Stimulated activated CD4-positive, alpha-beta T cell treated with anti-CD3 and anti-CD28 coated beads, Interleukin-4, amount 100 ng/mL, for 48 hours (primary cell): ENCODE data around the gene RAMAC.
"Not testable (repeated sequence)": the region's sequence is repeated elsewhere in the genome, so short reads cannot be mapped to it uniquely, and the experiment has no call there.

Source experiments
- DNase-seq, 2 donors: peaks; one replicate each; pipeline ENCODE4 v3.0.0-alpha.2; 2020; ENCODE audit warnings: low read depth in 2 of 2

Gene RAMAC

DNA sequence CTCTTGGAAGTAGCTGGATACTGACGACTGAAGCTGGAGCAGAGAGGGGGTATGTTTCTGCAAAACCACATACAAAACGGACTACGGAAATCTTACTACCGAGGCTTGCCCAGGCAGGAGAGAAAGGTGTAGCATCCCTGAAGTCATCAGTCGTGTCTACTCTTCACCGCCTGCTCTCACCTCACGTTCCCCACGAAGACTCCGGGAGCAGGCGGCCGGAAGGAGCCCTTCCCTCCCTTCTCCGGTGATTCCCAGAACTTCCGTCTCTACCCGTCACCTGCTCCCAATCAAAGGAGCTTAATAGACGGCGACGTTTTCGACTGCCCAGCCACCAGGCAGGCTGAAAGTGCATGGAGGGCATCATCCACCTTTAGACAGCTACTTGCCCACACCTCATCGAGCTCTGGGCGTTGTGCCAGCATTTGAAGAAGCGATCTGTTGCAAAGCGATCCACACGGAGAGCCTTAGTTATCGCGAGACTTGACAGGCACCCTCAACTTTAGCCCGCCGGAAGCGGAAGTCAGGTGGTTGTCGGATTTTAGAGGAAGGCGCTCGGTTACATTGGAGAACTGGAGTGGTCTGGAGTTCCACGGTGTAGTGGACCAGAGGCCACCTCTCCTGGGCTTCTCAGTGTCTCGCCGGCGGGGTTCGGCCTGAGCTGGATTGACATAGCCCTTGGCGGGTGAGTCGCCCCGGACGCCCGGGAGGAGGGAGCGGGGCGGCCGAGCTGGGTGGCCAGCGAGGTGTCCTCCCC lies at the start of gene RAMAC:
TSS of gene RAMAC (plus strand) at position 523 of the 754 bp plus-strand sequence. CDS start 2,809 bp downstream, outside the sequence.
- DNase-seq, result peak; percentile 86 to 88

DNA sequence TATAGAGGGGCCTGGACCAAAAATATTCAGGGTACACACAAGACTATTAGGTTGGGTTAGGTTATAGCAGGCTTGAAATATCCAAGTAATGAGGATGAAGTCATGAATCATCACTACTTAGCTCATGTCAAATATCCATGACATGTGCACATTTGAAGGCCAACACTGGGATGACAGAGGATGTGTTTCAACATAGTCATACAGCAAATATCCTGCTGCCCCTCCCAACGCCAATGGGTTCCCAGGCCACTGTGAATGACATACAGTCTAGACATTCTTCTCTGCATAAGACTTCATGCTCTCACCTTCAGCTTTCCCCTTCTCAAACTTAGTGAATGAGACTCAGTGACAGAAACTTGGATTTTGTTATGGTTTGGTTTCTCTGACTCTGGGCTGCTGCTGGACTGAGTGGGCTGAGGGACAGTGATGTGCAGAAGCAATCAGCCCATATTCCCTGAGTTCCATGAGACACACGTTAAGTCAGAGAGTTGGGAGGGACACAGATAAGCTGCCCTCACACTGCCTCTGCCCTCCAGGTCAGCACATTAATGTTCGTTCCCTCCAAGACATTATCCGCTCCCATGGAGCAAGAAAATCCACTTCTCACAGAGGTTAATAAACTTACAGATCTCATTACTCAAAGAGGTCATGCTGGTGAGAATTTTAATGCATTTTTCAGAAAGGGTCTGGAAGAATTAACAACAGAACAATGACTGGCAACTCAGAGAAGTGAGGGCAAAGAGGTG lies 48.9 kb upstream of the RAMAC start:
- DNase-seq, result no peak

DNA sequence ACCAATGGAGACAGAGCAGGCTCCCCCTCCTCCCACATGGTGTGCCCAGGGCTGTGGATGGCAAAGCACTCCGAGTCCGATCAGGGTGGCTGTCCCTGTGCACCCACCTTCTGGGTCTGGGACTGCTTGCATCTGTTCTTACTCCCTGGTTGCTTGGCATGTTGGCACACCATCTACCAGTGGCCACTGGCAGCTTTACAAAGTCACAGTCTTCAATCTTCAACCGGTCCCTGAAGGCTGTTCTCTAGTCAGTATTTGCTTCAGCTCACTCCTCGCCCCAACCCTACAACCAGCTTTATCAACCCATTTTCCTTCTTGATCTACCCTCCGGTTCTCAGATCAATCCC lies 48.3 kb upstream of the RAMAC start:
- no peak for DNase-seq

DNA sequence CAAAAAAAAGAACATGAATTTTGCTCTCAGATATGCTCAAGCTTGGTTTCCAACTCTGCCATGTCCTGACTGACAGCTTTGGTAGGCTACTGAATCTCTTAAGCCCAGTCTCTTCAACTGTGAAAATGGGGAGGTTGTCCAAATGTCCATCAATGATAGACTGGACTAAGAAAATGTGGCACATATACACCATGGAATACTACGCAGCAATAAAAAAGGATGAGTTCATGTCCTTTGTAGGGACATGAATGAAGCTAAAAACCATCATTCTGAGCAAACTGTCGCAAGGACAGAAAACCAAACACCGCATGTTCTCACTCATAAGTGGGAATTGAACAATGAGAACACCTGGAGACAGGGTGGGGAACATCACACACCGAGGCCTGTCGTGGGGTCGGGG lies 46.3 kb upstream of the RAMAC start:
- not testable (repeated sequence) for DNase-seq

DNA sequence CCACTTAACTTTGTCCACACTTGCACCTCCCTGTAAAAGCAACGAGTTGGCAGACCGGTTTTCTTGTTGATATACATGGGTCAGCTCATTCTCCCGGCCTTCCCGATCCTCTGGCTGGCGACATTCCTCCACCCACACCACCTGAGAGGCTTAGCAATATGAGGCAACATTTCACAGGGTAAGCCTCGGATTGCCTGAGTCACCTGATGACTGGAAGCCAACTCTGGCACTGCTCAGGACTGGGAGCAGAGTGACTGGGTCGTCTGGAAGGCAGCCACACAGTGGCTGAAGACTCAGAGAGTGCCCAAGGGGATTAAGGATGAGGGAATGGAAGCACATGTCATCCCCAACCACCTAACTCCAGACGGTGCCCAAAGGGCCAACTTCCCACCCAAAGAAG lies 43.3 kb upstream of the RAMAC start:
- no peak for DNase-seq

DNA sequence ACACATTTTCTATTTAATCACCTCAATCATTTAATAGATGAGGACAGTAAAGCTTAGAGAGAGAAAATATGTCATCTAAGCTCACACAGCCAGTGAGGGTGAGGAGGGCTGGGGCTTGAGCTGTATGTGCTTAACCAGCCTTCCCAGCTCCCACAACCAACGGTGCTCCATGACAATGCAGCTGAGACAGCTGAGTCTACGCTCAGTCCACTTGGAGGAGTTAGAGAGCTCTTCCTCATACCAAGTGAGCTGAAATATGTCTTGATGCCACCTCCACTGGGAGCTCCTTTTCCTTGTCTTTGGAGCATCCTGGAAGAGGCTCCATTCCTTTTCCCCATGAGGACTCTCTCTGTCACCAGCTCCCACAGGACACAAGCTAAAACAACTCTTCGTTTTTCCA lies 42.8 kb upstream of the RAMAC start:
- no peak for DNase-seq

DNA sequence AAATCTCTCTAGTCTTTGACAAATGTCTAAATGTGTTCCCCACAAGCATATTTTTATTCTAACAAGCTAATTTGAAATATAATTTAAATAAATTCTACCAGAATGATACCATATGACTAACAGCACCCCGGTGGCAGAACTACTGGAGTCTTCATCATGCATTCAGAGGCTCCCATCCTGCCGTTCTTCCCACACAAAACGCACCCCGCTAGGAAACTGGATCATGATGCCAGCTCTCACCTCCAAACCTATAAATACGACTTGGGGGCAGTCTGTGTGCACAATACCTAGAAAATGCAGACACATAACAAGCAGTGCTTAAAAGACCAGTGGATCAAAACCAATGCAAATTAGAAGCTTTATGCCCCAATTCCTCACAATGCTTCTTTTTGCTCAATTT lies 42.0 kb upstream of the RAMAC start:
- no peak for DNase-seq

DNA sequence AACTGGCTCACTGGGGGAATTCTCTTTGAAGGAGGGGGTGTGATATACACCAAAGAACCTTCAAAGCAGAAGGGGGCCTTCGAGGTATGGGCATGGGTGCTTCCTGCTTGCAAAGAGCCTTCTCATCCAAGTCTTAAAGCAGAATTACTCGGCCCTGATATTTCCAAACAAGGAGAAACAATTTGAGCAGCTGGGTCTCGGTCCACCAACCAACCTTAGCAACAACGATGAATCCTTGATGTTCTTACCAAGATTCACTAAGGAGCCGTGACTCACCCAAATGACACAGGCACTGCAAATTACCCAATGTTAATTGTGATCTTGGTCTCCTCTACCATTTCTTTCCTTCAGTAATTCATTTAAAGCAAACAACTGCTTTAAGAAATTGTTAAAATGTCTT lies 41.2 kb upstream of the RAMAC start:
- DNase-seq, result no peak

DNA sequence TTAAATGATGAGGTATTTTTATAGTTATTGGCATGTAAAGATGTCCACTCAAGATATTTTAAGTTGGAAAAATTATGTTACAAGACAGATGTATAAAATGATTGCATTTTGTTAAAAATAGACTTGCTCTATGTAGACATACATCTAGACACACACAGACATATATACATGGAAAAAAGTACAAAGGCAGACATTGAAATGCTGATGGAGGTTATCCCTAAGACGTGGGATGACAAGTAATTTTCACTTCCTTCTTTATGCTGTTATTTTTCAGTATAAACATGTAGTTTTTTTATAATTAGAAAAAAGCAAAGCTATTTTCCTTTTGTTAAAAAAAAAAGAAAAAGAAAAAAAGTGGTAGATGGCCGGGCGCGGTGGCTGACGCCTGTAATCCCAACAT lies 40.7 kb upstream of the RAMAC start:
- no peak for DNase-seq

DNA sequence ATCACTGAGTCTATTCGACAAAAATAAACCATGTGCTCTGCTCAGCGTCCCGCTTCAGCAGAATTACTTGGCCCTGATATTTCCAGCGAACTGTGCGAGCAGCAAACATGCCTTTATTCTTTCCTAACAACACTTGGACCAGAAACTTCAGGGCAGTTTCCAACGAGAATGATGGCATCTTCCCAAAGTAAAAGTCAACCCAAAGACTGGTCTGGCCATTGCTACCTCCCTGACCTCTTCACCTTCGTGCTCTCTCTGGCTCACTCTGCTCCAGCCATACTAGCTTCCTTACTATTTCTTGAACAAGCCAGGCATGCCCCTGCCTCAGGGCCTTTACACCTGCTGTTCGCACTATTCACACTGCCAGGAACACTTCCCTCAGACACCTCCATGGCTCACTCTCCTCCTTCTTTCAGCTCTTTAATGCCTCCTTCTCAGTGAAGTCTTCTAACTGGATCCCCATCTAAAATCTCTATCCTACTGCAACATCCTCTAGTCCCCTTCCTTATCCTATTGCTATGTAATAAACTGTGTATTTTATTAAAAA lies 39.8 kb upstream of the RAMAC start:
- DNase-seq, result no peak

DNA sequence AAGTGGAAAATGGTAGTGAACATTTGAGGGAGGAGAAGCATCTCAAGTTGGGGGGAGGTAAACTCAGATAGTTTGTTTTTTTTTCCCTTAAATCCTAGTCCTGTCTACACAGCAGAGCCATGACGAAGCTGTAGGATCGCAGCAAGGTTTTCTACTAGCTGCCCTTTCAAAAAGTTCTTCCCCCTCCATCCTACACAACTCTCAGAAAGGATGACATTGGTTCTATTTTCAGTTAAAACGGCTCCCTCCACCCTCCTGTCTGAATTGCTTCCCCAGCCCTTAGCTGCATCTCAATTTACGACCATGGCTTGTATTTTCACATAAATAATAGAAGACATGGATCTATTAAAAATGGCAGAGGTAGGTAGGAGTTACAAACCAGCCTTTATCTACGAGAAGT lies 35.7 kb upstream of the RAMAC start:
- DNase-seq, result no peak

DNA sequence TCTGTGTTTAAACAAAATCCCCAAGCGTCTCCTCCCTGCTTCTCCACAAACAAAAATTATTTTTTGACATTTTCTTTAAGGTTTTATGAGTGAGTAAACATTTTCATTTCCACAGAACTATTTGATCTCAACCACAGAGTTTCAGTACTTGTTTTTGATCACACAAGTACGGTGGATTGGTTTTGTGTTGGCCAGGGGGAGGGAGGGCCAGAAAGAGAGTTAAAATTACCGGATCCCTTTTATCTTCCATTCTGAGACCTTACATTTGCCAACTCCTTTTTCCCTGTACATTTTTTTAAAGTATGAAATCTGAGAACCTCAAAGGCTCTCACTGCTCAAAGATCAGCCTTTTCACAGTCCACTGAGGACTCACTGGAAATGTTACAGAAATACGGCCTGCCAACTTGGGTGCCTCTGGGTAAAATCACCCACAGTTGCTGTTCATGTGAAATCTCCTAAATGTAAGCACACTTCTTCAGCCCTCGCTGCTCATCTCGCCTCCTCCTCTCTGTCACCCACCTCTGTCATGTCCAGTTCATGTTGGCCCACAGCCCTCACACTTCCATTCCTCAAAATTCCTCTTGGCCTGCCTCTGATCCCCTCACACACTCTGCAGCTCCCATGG lies 35.2 kb upstream of the RAMAC start:
- no peak for DNase-seq

DNA sequence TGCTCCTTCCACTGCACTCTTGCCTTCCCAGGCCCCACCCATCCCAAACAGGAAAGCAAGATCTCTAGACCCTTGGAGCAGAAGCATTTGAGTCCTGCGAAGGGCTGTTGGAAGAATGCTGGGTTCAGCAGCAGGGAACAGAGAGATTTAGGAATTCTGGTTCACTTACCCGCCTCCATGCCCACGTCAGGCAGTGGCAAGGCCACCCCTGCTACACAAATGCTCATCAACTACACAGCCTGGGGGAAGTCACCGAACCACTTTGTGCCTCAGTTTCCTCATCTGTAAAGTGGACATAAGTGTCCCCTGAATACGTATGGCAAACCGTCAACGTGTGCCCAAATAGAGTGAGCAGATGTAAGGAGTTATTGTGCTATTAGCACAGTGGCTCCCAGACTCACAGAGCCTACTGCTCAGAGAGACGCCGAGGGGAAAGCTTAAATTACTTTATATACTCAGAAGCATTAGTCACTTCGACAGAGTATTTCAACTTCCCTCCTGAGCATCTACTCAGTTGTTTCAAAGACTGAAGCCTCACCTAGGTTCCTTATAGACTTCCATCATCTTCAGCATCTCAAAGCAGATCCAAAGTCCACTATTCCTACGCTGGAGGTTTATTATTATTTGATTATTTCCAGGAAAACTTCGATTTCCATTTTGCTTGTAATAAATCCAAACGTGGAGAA lies 34.4 kb upstream of the RAMAC start:
- DNase-seq, result no peak

DNA sequence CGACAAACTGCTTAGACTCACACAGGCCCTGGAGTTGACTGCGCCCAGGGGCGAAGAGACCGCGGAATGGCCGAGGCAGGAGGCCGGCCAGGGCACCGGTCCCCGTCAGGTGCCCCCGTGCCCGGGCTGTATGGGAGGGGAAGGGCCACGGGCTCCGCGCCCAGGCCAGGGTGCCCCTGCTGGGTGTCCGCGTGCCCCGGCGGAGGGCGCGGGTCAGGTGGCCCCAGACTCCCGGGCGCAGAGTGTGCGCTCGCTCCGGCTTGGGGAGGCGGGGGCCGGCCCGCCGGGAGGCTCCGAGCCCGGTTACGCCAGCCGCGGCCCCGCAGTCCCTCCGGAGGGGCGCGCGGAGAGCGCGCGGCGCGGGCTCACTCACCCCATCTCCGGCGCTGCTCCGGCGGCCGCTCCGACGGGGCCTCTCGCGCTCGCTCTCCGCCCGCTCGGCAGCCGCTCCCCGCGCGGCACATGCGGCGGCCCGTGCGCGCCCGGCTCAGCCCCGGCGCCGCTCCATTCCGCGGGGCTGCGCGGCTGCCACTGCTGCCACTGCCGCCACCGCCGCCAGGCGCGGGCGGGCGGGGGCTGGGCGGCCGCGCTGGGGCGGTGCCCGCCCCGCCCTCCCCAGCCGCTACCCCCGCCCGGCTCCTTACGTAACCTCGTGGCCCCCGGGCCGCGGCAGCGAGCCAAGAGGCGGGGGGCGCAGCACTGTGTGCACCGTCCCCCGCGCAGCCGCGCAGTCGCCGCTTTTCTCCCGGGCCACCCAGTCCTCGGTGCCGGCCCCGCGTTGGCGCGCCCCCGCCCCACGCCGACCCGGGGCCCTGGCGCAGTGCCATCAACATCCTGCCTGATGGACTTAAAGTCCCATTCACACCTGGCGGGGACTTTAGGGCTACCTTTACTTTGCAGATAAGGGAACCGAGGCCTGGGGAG lies 33.6 kb upstream of the RAMAC start, which contains the start of gene HOMER2:
TSS of gene HOMER2 (minus strand) at position 563 of the 924 bp plus-strand sequence. CDS start at position 378, 185 bp downstream.
- DNase-seq, result no peak

DNA sequence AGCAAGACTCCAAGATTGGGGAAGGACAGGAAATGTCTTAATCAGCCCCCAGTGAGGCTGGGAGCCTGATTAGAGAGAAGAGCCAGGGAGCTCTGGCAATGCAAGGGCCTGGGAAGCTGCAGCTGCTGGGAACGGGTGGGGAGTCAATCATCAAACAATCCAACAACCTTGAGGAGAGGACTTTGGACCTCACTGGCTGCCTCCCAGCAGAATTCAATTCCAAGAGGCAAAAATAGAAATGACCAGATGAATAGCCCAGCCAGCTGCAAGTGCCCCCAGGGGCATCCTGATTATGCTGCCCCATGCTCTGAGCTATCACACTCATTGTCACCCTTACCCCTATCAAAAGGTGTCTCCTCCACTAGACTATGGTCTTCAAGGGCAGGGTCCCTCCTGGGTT lies 27.4 kb upstream of the RAMAC start:
- no peak for DNase-seq

DNA sequence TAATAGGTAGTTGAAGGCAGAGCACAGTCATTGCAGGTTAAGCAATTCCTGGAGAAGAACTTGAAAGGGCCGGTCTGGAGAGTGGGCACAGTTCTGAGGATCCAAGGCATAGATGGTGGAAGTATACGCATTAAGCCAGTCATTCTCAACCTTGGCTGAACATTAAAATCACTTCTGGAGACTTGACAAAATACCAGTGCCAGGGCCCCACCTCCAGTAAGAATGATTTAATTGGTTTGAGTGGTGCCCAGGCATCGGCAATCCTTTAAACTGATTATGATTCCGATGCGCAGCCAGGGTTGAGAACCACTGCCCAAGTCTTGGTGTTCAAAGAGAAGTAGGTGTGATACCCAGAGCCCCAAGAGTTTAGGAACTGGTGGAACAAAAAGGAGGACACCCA lies 26.6 kb upstream of the RAMAC start:
- no peak for DNase-seq

DNA sequence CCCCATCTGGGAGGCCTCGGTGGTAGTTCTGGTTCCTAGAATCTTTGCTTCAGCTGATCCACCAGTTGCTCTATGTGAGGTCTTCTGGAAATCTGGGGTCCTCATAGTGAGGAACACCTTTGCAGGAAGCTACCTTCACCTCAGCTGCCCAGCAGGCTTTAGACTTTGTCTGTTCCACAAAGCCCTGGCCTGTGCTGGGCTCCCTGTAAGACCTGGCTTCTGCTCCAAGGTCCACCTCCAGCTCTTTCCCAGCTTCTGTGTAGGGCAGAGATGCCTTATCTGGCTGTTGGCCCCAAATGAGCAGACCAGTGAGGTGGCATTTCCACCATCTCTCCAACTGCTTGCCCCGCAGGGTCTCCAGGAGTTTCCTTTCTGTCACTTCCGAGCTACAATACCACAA lies 25.2 kb upstream of the RAMAC start:
- DNase-seq, result no peak

DNA sequence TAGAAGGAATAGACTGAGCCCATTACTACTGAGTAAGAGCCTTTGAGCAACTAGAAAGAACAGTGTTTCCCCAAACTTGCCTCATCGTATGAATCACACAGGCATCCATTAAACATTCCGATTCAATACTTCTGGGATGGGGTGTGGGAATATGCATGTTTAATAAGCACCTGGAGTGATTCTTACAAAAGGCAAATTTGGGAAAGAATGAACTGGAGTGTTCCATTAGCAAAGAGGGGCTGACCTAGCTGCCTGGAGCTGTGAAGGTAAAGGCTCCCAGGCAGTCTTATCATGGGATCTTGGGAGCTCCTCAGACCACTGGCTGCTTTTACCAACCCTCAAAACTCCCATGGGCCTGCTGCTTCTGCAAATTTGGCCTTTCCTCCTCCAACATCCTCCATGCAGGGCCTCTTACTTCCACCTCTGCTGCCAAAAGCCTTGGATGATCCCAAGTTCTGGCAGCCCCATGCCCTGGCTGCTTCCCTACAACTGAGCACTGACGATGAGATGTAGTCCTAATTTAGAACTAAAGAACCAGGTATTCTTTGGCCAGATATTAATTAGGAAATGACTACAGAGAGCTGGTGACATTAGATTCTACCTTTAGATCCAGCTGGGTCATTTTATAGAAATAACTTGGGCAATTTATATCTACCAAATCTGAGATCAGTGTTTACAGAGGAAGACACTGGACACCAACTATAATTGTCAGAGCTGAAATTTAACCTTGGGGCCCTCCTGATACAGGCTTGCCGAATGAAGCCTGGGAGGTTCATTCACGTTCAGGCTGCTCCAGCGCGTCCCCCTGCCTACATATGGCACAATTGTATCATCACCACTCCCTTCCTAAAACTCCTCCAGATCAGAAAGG lies 22.3 kb upstream of the RAMAC start:
- no peak for DNase-seq

DNA sequence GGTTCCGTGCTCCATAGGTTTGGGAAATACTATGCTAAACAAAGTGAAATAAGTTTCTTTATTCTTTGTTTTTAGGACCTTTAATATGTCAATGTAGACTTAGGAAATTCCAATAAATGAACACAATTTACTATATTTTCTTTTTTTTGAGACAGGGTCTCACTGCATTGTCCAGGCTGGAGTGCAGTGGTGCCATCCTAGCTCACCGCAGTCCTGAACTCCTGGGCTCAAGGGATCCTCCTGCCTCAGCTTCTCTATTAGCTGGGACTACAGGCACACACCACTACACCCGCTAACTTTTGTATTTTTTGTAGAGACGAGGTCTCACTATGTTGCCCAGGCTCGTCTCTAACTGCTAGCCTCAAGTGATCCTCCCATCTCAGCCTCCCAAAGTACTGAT lies 21.1 kb upstream of the RAMAC start:
- no peak for DNase-seq

DNA sequence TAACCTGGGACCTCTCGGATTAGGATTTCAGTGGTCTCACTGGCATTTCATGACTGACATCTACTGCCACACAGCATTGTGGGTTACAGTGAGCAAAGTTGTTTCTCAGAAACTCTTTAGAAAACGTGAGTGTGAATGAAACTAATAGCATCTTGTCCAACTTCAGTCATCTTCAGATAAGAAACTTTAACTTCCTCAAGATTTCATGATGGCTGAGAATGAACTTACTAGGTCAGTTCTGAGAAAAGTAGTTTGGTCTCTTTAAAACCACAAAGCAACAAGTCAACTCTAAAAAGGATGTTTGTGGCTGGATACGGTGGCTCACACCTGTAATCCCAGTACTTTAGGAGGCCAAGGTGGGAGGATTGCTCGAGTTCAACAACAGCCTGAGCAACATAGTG lies 19.3 kb upstream of the RAMAC start:
- DNase-seq, result no peak
